Suppressor macrophage (primary cell): ENCODE results near the gene WDR1.
A peak's percentile ranks its signal among the peaks of the same experiment; 100 is the strongest.

ENCODE experiments used
- DNase-seq, 4 experiments: peaks; one replicate each; pipeline ENCODE4 v3.0.0-alpha.2; 2020 to 2022

Gene WDR1

DNA sequence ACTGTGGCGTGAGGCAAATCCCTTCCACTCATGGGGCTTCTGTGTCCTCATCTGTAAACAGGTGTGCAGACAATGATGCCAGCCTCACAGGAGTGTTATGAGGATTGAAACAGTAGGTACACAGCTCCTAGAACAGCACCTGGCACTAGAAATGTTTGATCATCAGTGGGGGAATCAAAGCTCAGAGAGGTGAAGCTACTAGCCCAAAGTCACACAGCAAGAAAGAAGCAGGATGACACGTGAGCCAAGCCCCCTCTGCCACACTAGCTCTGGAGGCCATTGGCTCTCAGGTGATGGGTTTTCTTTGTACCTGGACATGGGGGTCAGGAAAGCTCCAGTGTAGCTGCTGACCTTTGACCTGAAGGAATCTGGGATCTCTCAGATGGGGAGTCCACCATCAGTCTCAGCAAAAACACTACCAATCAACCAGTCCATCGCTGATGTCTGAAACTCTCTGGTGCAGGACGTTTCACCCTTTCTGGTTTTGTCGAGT is 81.9 kb downstream of the WDR1 start:
- DNase-seq = no peak

- no peak for DNase-seq
Measured at GRCh38 chr4:10034136-10034535, 82.5 kb downstream of the WDR1 start.

DNA sequence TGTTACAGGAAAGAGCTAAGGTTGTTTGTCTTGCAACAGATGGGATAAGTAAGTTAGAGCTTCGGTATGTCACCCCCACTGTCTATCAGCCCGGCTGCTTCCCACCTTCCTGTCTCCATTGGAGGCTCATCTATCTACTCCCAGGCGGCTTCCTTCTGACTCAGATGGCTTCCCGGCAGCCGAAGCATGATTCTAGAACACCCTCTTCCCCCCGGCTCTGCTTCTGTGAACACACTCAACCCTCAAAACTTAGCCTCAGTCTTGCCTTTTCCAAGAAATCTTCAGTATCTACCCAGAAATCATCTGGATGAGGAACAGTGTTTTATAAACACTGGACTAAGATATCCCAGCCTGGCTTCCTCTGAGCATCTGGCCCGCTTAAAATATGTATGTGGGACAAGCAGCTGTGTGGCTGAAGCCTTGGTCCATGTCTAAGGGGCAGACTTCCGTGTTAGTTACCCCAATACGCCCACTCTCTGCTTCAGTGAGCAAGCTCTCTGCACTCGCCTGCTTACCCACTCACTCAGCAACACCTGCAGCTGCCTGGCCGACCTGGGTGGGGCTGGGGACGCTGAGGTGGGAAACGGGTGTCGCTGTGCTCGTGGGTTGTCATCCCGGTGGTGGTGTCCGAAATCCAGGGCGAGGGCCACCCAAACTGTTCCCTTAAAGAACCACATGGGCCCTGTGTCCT is 83.3 kb downstream of the WDR1 start:
- peak; percentile 30 to 48 (median 44) for DNase-seq

DNA sequence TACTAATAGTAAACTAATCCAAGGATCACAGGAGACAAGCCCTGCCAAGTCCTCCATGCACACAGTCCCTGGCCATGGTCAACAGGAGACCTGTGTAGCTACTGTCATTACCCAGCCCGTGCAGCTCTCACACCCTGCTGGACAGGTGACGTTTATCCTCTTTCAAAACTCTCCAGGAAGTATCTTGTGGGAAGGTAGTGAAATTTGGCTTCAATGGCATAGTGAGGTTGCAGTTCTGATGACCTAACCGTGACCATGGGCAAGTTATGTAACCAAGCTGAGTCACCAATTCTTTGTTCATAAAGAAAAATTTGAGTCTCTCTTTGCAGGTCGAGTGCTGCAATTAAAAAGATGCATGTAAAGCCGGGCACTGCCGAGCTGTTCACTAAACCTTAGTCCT is 84.0 kb downstream of the WDR1 start:
- peak; percentile 66 to 84 (median 77) for DNase-seq

- DNase-seq = no peak
Measured at GRCh38 chr4:10031668-10032590, 84.7 kb downstream of the WDR1 start.

DNA sequence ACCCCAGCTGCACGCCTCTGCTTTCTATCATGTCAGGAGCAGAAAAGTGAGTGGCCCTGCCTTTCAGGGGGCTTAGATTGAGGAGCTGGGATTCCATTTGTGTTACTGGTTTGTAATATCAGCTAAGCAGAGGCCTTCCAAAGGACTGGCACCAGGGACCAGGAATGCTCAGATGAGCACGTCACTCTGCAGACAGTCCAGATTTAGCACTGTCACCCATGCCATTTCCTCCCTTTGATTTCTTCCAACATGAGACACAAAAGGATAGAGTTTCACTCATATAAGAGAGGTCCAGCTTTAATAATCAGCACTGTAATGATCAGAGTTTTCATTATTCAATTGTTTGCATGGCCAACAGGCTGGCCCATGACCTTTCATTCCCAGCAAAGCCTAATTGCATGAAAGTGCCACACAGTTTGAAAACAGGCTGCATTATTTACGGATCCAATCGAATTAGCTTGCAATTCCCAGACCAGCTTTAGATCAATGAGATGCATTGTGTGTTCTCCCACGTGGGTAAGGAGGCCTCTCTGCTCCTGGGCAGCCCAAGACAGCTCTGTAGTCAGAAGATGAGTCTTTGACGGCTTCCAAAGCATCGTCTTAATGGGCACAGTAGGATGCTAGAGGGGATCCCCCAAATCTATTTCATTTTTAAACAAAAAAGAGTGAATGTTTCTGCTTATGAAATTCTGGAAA is 85.5 kb downstream of the WDR1 start:
- DNase-seq = no peak

DNA sequence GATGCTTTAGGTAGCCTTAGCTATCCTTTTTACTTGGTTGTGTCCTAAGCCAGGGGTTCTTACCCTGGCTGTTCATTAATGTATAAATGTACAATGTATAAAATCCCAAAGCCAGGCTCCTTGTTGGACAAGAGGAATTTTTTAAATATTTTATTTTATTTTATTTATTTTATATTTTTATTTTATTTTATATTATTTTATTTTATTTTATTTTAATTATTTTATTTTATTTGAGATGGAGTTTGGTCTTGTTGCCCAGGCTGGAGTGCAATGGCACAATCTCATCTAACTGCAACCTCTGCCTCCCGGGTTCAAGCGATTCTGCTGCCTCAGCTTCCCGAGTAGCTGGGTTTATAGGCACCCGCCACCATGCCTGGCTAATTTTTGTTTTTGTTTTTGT is 87.2 kb downstream of the WDR1 start:
- DNase-seq = no peak

DNA sequence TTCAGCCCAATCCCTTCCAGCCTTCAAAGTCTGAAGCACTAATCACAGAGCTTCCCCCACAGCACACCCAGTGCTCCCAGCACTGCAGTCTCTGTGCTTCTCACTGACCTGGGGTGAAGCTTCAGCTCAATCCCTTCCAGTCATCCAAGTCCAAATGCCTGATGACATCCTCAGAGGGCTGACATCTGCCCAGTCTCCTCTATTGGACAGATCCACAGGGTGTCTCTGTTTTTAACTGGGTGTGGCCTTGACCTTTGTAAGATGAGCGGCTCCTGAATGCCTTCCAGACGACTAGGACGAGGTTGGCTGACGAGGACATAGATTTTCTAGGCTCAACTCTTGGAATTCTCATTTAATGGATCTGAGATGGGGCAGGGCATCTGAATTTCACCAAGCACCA is 87.7 kb downstream of the WDR1 start:
- no peak for DNase-seq

- no peak for DNase-seq
Measured at GRCh38 chr4:10026485-10026884, 90.1 kb downstream of the WDR1 start.

DNA sequence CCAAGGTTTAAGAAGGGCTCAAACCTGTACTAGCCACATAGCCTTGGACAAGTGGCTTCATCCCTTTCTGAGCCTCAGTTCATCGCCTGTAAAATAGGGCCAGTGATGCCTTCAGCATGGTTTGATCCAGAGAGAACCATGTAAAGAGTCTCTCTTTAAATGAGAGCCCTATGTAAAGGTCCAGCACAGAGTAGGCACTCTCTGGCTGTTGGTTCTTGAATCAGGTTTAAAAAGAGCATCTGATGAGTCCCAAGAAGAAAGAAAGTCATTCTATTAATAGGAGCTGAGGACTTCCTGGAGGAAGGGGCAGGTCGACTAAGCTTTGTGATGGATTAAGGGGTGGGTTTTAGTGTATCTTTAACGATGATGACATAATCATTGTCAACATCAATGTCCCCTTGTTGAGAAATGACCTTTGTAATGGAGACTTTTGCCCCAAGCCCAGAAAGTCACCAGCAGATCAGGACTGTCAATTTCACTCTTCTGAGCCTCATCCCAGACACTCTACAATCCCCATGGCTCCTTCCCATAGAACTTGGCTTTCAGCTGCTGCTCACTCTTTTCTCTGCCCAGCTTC is 91.3 kb downstream of the WDR1 start:
- DNase-seq = no peak
